ENCODE results near the gene ITGB3. TPM values are rescaled to one million over a fixed set of nuclear protein-coding genes. Genes with fewer than 3 reads are reported as not detected.

ITGB3 gene
- total RNA-seq, 2 donors from 2014 or later: 1.9 to 15.4 TPM

- no peaks in the 10 kb centered on the region for H3K27me3 ChIP-seq
- TF ChIP-seq CTCF (IDR thresholded peaks at IDR 0.05): no peak
- intact Hi-C loops (cut with DNase I): no loop called here
- no peak overlapping the region for H3K9ac ChIP-seq (ENCODE audit: low read depth in 2 of 2, low read length in 2 of 2)
- H3K36me3 ChIP-seq: no peaks in the 10 kb centered on the region
- H3K4me1 ChIP-seq: no peaks in the 10 kb centered on the region
- H3K9me3 ChIP-seq: no peaks in the 10 kb centered on the region
- DNase-seq: no peak
- no peak overlapping the region for H3K4me3 ChIP-seq
- H3K27ac ChIP-seq: no peak overlapping the region
Measured at GRCh38 chr17:47320879-47321502, 67.4 kb downstream of the ITGB3 start.

GRCh38 chr17:47323382-47324223 is 70.0 kb downstream of the ITGB3 start, which contains the start of gene EFCAB13:
TSS of gene EFCAB13 (plus strand) at chr17:47323955. CDS start at chr17:47328354, 4,399 bp downstream.
- intact Hi-C loops (cut with DNase I): no loop called here
- no peak for TF ChIP-seq CTCF (IDR thresholded peaks at IDR 0.05)
- H3K4me3 ChIP-seq: peak within 1 kb of the TSS; percentile 68
- peak; percentile 91 for DNase-seq
- peak within 1 kb of the TSS; percentile 84 to 92 for H3K9ac ChIP-seq (ENCODE audit: low read depth in 2 of 2, low read length in 2 of 2)
- H3K36me3 ChIP-seq: no peaks in the 10 kb centered on the region
- H3K27ac ChIP-seq: peak within 1 kb of the TSS; percentile 85
- no peaks in the 10 kb centered on the region for H3K4me1 ChIP-seq
- no peaks in the 10 kb centered on the region for H3K27me3 ChIP-seq
- H3K9me3 ChIP-seq: no peaks in the 10 kb centered on the region

GRCh38 chr17:47324224-47325020 is 70.8 kb downstream of the ITGB3 start:
- no peaks in the 10 kb centered on the region for H3K4me1 ChIP-seq
- H3K36me3 ChIP-seq: no peaks in the 10 kb centered on the region
- no peaks in the 10 kb centered on the region for H3K27me3 ChIP-seq
- TF ChIP-seq CTCF (IDR thresholded peaks at IDR 0.05): no peak
- peak overlapping the region; percentile 84 to 92 for H3K9ac ChIP-seq (ENCODE audit: low read depth in 2 of 2, low read length in 2 of 2)
- DNase-seq: peak; percentile 68
- intact Hi-C loops (cut with DNase I): no loop called here
- H3K9me3 ChIP-seq: no peaks in the 10 kb centered on the region
- peak overlapping the region; percentile 85 for H3K27ac ChIP-seq
- peak overlapping the region; percentile 68 for H3K4me3 ChIP-seq

- no peaks in the 10 kb centered on the region for H3K27me3 ChIP-seq
- no peak for DNase-seq
- no peaks in the 10 kb centered on the region for H3K9me3 ChIP-seq
- no peaks in the 10 kb centered on the region for H3K4me1 ChIP-seq
- H3K4me3 ChIP-seq: no peak overlapping the region
- H3K27ac ChIP-seq: no peak overlapping the region
- H3K36me3 ChIP-seq: no peaks in the 10 kb centered on the region
- intact Hi-C loops (cut with DNase I): no loop called here
- no peak overlapping the region for H3K9ac ChIP-seq (ENCODE audit: low read depth in 2 of 2, low read length in 2 of 2)
- no peak for TF ChIP-seq CTCF (IDR thresholded peaks at IDR 0.05)
Measured at GRCh38 chr17:47325176-47325575, 71.5 kb downstream of the ITGB3 start.

GRCh38 chr17:47330548-47330947 is 76.9 kb downstream of the ITGB3 start:
- no peaks in the 10 kb centered on the region for H3K36me3 ChIP-seq
- TF ChIP-seq CTCF (IDR thresholded peaks at IDR 0.05): no peak
- intact Hi-C loops (cut with DNase I): no loop called here

More at GRCh38 chr17:47330548-47330947, 76.9 kb downstream of the ITGB3 start:
- Histone ChIP-seq H3K9me3 (no peaks in the 10 kb centered on the region), H3K9ac (ENCODE audit: low read depth in 2 of 2, low read length in 2 of 2) (no peak overlapping the region), H3K27ac (no peak overlapping the region), H3K4me3 (no peak overlapping the region), H3K4me1 (no peaks in the 10 kb centered on the region), H3K27me3 (no peaks in the 10 kb centered on the region)
- no peak for DNase-seq

Data from colonic mucosa (tissue), 4 donors.